CD4-positive, alpha-beta T cell (primary cell): ENCODE measurements around the gene NARS2. TPM values are rescaled to one million over a fixed set of nuclear protein-coding genes. Genes with fewer than 3 reads are reported as not detected.

Experiments used
- ATAC-seq: fragments of 200-7000 bp; cut with Tn5 transposase; one replicate; pipeline ENCODE4 v1.10.0; 2022; ENCODE audit warnings: mild to moderate bottlenecking; ENCODE audit not compliant: poor library complexity
- CTCF ChIA-PET: fragments of 350-600 bp; sonication (Branson Sonifier 250); formaldehyde crosslinking; loops from one replicate; lab custom pipeline; 2021; ENCODE audit warnings: antibody characterized with exemption, inconsistent platforms; lab: Charles Lee
- POLR2A ChIA-PET: fragments of 350-600 bp; sonication (Branson Sonifier 250); formaldehyde crosslinking; loops from one replicate; lab custom pipeline; 2021; ENCODE audit warnings: antibody characterized with exemption, inconsistent platforms; lab: Charles Lee
- DNase-seq, 14 experiments: peaks; one replicate each; pipeline ENCODE4 v3.0.0-alpha.2; 2013 to 2020; ENCODE audit warnings: mixed read lengths in 2 of 14
- H3K27ac ChIP-seq, 2 donors: one replicate each; pipeline versions ENCODE4 v1.5.1 to v1.7.0; 2013; ENCODE audit warnings: low read length in 2 of 2, low read depth in 1 of 2, mild to moderate bottlenecking in 1 of 2
- H3K27me3 ChIP-seq, 2 experiments: 1 replicate in 1 of 2; 2 replicates in 1 of 2; pipeline versions ENCODE4 v1.6.1 to v1.7.0; 2013; ENCODE audit warnings: low read length in 2 of 2, control low read depth in 1 of 2, mild to moderate bottlenecking in 1 of 2, moderate library complexity in 1 of 2; ENCODE audit not compliant: insufficient read depth in 2 of 2, control insufficient read depth in 1 of 2
- H3K36me3 ChIP-seq: one replicate; pipeline ENCODE4 v1.6.1; 2013; ENCODE audit warnings: low read length, control low read depth; ENCODE audit not compliant: insufficient read depth
- H3K4me1 ChIP-seq: one replicate; pipeline ENCODE4 v1.6.1; 2013; ENCODE audit warnings: low read length, control low read depth; ENCODE audit not compliant: insufficient read depth
- H3K4me3 ChIP-seq: one replicate; pipeline ENCODE4 v1.5.1; 2013; ENCODE audit warnings: mild to moderate bottlenecking, low read length, moderate library complexity
- H3K9me3 ChIP-seq, 2 experiments: 1 replicate in 1 of 2; 2 replicates in 1 of 2; pipeline versions ENCODE4 v1.6.1 to v1.7.0; 2013; ENCODE audit warnings: low read length in 2 of 2, mild to moderate bottlenecking in 2 of 2, control low read depth in 1 of 2, moderate library complexity in 1 of 2; ENCODE audit not compliant: control insufficient read depth in 1 of 2, insufficient read depth in 1 of 2
- H3K27ac Mint-ChIP-seq: one replicate; pipeline ENCODE4 v1.8.0; 2020; ENCODE audit warnings: mixed read lengths
- H3K27me3 Mint-ChIP-seq: one replicate; pipeline ENCODE4 v1.8.0; 2021; ENCODE audit warnings: mixed read lengths
- H3K36me3 Mint-ChIP-seq: one replicate; pipeline ENCODE4 v1.8.0; 2021; ENCODE audit warnings: low read depth, mixed read lengths
- H3K4me1 Mint-ChIP-seq: one replicate; pipeline ENCODE4 v1.8.0; 2021; ENCODE audit warnings: low read depth, mixed read lengths
- H3K4me3 Mint-ChIP-seq: one replicate; pipeline ENCODE4 v1.8.0; 2020; ENCODE audit warnings: mild to moderate bottlenecking, mixed read lengths
- H3K9me3 Mint-ChIP-seq: one replicate; pipeline ENCODE4 v1.8.0; 2020; ENCODE audit warnings: mixed read lengths
- CTCF ChIP-seq: fragments of 200-600 bp; IDR thresholded peaks from one replicate; pipeline ENCODE4 v1.8.0; 2022; ENCODE audit warnings: antibody characterized with exemption, mild to moderate bottlenecking
- intact Hi-C, 2 experiments: fragments of 100-400 bp; cut with DNase I in 1 of 2; cut with micrococcal nuclease in 1 of 2; formaldehyde crosslinking; loops; one replicate each; pipeline versions ENCODE4 v1.15.1 to v1.9.0; 2023 to 2025; cut with DNase I, micrococcal nuclease
- total RNA-seq, 174 experiments: library from RNA in 2 of 174; stranded (reverse) in 2 of 174; gene quantifications; one replicate each; pipeline ENCODE4 v1.2.3 and lab custom pipeline; 2021 to 2026

The NARS2 gene
- total RNA-seq, 2 experiments from 2014 or later, result 8.7 to 9.3 TPM

DNA sequence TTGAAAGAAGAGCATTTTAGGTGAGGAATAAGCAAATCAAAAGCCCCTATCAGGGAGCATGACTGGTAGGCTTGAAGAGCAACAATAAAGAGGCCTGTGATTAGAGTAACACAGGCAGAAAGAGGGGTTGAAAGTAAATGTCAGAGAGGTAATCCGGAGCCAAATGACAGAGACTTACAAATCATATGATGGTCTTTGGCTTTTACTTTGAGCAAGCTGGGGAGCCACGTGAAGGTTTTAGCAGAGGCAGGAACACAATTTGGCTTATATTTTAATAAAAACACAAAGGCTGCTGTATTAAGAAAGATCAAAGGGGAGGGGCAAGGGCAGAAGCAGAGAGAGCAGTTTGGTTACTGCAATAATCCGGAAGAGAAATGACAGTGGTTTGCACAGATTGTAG lies 12.8 kb upstream of the NARS2 start:
- no peaks in the 10 kb centered on the region for H3K4me1 Mint-ChIP-seq
- H3K27me3 Mint-ChIP-seq, result peaks cover 16% of the 10 kb centered on the region
- Histone ChIP-seq H3K4me3 (no peak overlapping the region), H3K9me3 (peaks cover 9 to 22% of the 10 kb centered on the region in 2 experiments), H3K36me3 (no peaks in the 10 kb centered on the region), H3K27ac (no peak overlapping the region), H3K27me3 (peaks cover 4% of the 10 kb centered on the region in 2 experiments), H3K4me1 (no peaks in the 10 kb centered on the region)
- H3K9me3 Mint-ChIP-seq, result peaks cover 10% of the 10 kb centered on the region
- intact Hi-C loops, result no loop called here
- ChIA-PET POLR2A (no interaction called here), CTCF (no interaction called here)
- peaks cover 3% of the 10 kb centered on the region for H3K36me3 Mint-ChIP-seq
- no peak for TF ChIP-seq CTCF
- no peak overlapping the region for H3K27ac Mint-ChIP-seq
- no peak for ATAC-seq
- no peak overlapping the region for H3K4me3 Mint-ChIP-seq
- no peak for DNase-seq

DNA sequence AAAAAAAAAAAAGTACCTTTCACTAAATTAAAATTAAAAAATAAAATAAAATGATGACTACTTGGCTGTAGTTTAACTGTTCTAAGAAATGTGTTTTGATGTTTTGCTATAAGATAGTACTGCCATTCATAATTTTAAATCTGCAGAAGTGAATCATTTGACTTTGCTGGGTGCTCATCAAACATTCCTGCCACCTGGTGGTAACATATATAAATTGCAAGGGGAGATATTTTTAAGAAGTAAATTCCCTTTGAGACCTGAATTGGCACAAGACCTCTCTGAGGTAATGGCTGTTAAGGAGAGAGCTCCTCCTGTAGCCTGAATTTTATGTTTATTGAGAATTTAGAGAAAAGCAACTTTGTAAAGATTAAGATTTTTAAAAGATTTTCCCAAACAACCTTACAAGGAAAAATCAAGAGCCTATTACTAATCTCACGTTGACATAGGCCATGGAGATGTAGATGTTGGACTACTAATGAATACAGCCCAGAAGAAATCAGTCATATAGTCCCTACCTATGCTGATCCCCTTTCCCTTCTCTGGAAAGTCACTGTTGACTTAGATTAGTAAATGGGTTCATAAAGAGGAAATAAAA lies 11.9 kb upstream of the NARS2 start:
- H3K4me3 Mint-ChIP-seq, result no peak overlapping the region
- POLR2A ChIA-PET, result interaction anchor here (1.5 kb wide), 1 partner anchor 11 kb away, joined by 4 read pairs; no protein-coding TSS in a partner anchor

GRCh38 chr11:78583889-78584288 lies 9.2 kb upstream of the NARS2 start:
- ChIA-PET POLR2A (no interaction called here), CTCF (no interaction called here)
- peaks cover 24% of the 10 kb centered on the region for H3K27me3 Mint-ChIP-seq
- peaks cover 12 to 25% of the 10 kb centered on the region in 2 experiments for H3K9me3 ChIP-seq
- no peak overlapping the region for H3K27ac ChIP-seq
- no peaks in the 10 kb centered on the region for H3K4me1 Mint-ChIP-seq
- no peak for ATAC-seq
- H3K27ac Mint-ChIP-seq, result no peak overlapping the region
- peaks cover 6% of the 10 kb centered on the region for H3K36me3 Mint-ChIP-seq
- no peaks in the 10 kb centered on the region for H3K4me1 ChIP-seq
- H3K36me3 ChIP-seq, result no peaks in the 10 kb centered on the region
- TF ChIP-seq CTCF, result no peak
- H3K27me3 ChIP-seq, result peaks cover 4% of the 10 kb centered on the region in 2 experiments
- DNase-seq, result no peak
- intact Hi-C loops, result no loop called here
- no peak overlapping the region for H3K4me3 Mint-ChIP-seq
- no peak overlapping the region for H3K4me3 ChIP-seq
- peaks cover 10% of the 10 kb centered on the region for H3K9me3 Mint-ChIP-seq

More for the DNA sequence above, 11.9 kb upstream of the NARS2 start:
- peaks cover 19% of the 10 kb centered on the region for H3K27me3 Mint-ChIP-seq
- no peak for ATAC-seq
- no peak overlapping the region for H3K27ac ChIP-seq
- TF ChIP-seq CTCF, result peak; percentile 64
- CTCF ChIA-PET, result interaction anchor here (1.2 kb wide), 1 partner anchor 10 kb away, joined by 3 read pairs; no protein-coding TSS in a partner anchor
- intact Hi-C loops, result no loop called here
- H3K27me3 ChIP-seq, result peaks cover 4% of the 10 kb centered on the region in 2 experiments
- H3K36me3 ChIP-seq, result no peaks in the 10 kb centered on the region
- H3K4me1 Mint-ChIP-seq, result no peaks in the 10 kb centered on the region
- H3K4me1 ChIP-seq, result no peaks in the 10 kb centered on the region
- H3K9me3 Mint-ChIP-seq, result peaks cover 10% of the 10 kb centered on the region
- peak in 3 of 14 experiments; percentile 21 to 50 (median 49) for DNase-seq
- peaks cover 5% of the 10 kb centered on the region for H3K36me3 Mint-ChIP-seq
- no peak overlapping the region for H3K4me3 ChIP-seq
- peaks cover 9 to 25% of the 10 kb centered on the region in 2 experiments for H3K9me3 ChIP-seq
- no peak overlapping the region for H3K27ac Mint-ChIP-seq
